Measurements from ENCODE around the gene TLK2.

- TF ChIP-seq CTCF (conservative IDR thresholded peaks at IDR 0.05 in 1 of 2, IDR thresholded peaks at IDR 0.05 in 1 of 2; ENCODE audit: extremely low read depth in 1 of 2, insufficient read depth in 1 of 2, low read depth in 1 of 2, low read length in 2 of 2) (no peak), EZH2 (IDR thresholded peaks at IDR 0.05; ENCODE audit: borderline replicate concordance, low read length) (no peak)
Observed at GRCh38 chr17:62660629-62661118, 182.0 kb downstream of the TLK2 start.
